Peyer's patch (tissue), 4 donors: ENCODE data around the gene TMEM126A. TPM values are rescaled to one million over a fixed set of nuclear protein-coding genes. Genes with fewer than 3 reads are reported as not detected.

ENCODE experiments used
- DNase-seq, 3 donors: peaks; one replicate each; pipeline ENCODE4 v3.0.0-alpha.2; 2017 to 2019
- H3K27ac ChIP-seq, 4 donors: fragments of 200-600 bp; sonication (generic); one replicate each; pipeline ENCODE4 v1.5.1; 2016 to 2019
- H3K27me3 ChIP-seq, 2 donors: fragments of 200-600 bp; sonication (generic); one replicate each; pipeline ENCODE4 v1.5.1; 2019
- H3K36me3 ChIP-seq, 3 donors: fragments of 200-600 bp; sonication (generic); one replicate each; pipeline ENCODE4 v1.5.1; 2016 to 2019
- H3K4me1 ChIP-seq, 4 donors: fragments of 200-600 bp; sonication (generic); one replicate each; pipeline ENCODE4 v1.5.1; 2016 to 2019
- H3K4me3 ChIP-seq, 4 donors: fragments of 200-600 bp; sonication (generic); 1 replicate in 3 of 4; 2 replicates in 1 of 4; pipeline ENCODE4 v1.5.1; 2016 to 2019; ENCODE audit warnings: mild to moderate bottlenecking in 1 of 4
- H3K9me3 ChIP-seq, 4 donors: fragments of 200-600 bp; sonication (generic); one replicate each; pipeline ENCODE4 v1.5.1; 2016 to 2019; ENCODE audit warnings: mild to moderate bottlenecking in 1 of 4
- POLR2A ChIP-seq, 2 donors: fragments of 450-650 bp; IDR thresholded peaks; one replicate each; pipeline ENCODE4 v1.5.1; 2017; ENCODE audit warnings: antibody characterized with exemption in 2 of 2, mild to moderate bottlenecking in 2 of 2, moderate library complexity in 2 of 2
- total RNA-seq, 4 donors: library from RNA; depleted of rRNA; stranded (reverse); fragments of >200 nt; gene quantifications; one replicate each; pipeline ENCODE4 v1.1.0, GENCODE V29; 2016
- TF ChIP-seq, protein P1 (sequence below), 6 experiments: fragments of 450-650 bp in 4 of 6; fragments of 200-600 bp in 2 of 6; sonication (generic) in 1 of 6; IDR thresholded peaks; one replicate each; pipeline ENCODE4 v1.5.1; 2017 to 2019; ENCODE audit warnings: antibody characterized with exemption in 6 of 6, mild to moderate bottlenecking in 3 of 6, moderate library complexity in 1 of 6

Gene TMEM126A
- total RNA-seq, 4 donors from 2014 or later, result 10.3 to 21.7 (median 13.8) TPM; not detected in 1

DNA sequence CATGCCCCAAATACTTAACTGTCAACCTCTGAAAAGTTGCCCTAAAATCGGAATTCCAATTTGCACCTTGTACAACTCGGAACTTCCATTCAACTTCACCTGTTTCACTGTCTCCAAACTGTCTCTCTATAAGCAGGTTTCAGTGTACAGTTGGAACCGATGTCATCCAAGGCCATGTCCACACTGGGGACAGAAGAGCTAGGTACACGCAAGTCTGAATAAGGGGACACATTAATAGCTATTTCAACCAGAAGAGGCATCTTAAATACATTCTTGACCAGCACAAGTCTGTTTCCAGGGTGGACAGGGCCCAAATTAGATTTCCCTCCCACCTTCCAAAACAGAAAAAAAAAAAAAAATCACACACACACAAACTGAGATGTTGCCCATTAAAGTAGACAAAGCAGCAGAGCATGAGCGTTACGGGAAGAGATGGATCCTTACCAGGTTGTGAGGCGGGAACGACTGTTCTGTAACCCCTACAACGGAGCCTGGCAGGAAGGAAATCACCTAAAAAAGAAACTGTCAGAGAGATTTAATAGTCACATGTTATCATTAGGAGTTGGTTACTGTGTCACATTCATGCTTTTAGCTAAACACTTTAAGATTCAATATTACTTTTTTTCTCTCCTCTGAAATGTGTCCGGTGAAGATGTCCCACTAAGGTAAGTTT is 15.4 kb downstream of the TMEM126A start:
- peak overlapping the region; percentile 95 to 98 (median 98) for H3K27ac ChIP-seq
- H3K27me3 ChIP-seq, result no peaks in the 10 kb centered on the region
- no peaks in the 10 kb centered on the region for H3K9me3 ChIP-seq
- peak overlapping the region; percentile 69 to 88 (median 81) for H3K4me3 ChIP-seq
- DNase-seq, result peak in 1 of 3 donors; percentile 43
- peaks cover 0 to 15% (median 0%) of the 10 kb centered on the region in 3 donors for H3K36me3 ChIP-seq
- peaks cover 0 to 47% (median 6%) of the 10 kb centered on the region in 4 donors for H3K4me1 ChIP-seq
- TF ChIP-seq, protein P1, sequence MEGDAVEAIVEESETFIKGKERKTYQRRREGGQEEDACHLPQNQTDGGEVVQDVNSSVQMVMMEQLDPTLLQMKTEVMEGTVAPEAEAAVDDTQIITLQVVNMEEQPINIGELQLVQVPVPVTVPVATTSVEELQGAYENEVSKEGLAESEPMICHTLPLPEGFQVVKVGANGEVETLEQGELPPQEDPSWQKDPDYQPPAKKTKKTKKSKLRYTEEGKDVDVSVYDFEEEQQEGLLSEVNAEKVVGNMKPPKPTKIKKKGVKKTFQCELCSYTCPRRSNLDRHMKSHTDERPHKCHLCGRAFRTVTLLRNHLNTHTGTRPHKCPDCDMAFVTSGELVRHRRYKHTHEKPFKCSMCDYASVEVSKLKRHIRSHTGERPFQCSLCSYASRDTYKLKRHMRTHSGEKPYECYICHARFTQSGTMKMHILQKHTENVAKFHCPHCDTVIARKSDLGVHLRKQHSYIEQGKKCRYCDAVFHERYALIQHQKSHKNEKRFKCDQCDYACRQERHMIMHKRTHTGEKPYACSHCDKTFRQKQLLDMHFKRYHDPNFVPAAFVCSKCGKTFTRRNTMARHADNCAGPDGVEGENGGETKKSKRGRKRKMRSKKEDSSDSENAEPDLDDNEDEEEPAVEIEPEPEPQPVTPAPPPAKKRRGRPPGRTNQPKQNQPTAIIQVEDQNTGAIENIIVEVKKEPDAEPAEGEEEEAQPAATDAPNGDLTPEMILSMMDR (IDR thresholded peaks at IDR 0.05), result no peak
- no peak for TF ChIP-seq POLR2A (IDR thresholded peaks at IDR 0.05)

- Histone ChIP-seq H3K4me1 (peaks cover 0 to 45% (median 6%) of the 10 kb centered on the region in 4 donors), H3K4me3 (peak overlapping the region; percentile 69 to 88 (median 81)), H3K27me3 (no peaks in the 10 kb centered on the region), H3K36me3 (peaks cover 0 to 11% (median 0%) of the 10 kb centered on the region in 3 donors), H3K9me3 (no peaks in the 10 kb centered on the region), H3K27ac (peak overlapping the region; percentile 95 to 98 (median 98))
- TF ChIP-seq, protein P1 (IDR thresholded peaks at IDR 0.05), result peak; percentile 31 to 83 (median 62)
- TF ChIP-seq POLR2A (IDR thresholded peaks at IDR 0.05), result peak; percentile 29 to 35
- DNase-seq, result peak; percentile 82 to 95 (median 90)
Measured at GRCh38 chr11:85663753-85664614, 16.2 kb downstream of the TMEM126A start.

DNA sequence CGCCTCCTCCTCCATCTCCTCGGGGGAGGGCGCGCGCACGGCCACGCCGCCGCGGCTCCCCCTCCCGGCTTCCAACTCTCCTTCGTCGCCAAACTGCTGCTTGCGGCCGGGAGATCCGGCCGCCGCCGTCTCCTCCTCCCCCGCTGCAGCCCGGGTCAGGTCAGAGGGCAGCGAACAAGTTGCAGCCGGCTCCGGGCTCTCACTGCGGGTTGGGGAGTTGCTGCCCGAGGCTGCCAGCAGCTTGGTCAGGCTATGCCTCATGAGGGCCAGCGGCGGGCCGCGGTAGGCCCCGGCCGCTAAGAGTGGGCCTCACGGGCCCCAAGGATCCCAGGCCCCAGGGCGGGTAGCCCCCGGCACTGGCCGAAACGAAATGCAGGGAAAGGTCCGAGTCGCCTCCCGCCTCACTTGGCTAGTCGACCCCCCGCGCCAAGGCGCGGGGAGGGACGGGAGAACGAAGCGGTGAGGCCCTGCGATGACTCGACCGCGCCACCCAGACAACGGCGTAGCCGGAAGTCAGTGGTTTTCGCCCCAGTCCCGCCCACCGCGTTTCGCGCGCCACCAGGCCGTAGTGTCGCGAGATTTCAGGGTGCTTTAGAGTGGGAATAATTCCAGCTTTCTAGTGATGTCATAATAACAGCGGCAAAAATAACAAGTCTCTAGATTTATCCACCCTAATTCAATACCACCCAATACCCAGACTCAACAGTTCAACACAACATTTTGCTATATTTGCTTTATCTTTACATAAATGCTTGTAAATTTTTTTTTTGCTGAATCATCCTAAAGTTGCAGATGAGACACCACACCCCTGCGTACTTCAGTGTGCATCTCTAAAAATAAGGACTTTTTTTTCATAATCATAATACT is 17.1 kb downstream of the TMEM126A start, which contains the start of gene CREBZF:
Gene CREBZF, minus strand, starts transcription at position 515 of the 867 bp plus-strand sequence. Its CDS starts 254 bp downstream, at position 261.
- Histone ChIP-seq H3K4me1 (peaks cover 0 to 36% (median 6%) of the 10 kb centered on the region in 4 donors), H3K27ac (peak within 1 kb of the TSS; percentile 95 to 98 (median 98)), H3K27me3 (no peaks in the 10 kb centered on the region), H3K9me3 (no peaks in the 10 kb centered on the region), H3K4me3 (peak within 1 kb of the TSS; percentile 69 to 88 (median 81)), H3K36me3 (peaks cover 0 to 3% (median 0%) of the 10 kb centered on the region in 3 donors)
- DNase-seq, result peak; percentile 93 to 98 (median 96)
- peak; percentile 96 to 97 for TF ChIP-seq POLR2A (IDR thresholded peaks at IDR 0.05)
- TF ChIP-seq, protein P1 (IDR thresholded peaks at IDR 0.05), result no peak

- Histone ChIP-seq H3K9me3 (no peaks in the 10 kb centered on the region), H3K27me3 (no peaks in the 10 kb centered on the region), H3K4me3 (peak overlapping the region in 1 of 4 donors; percentile 88), H3K4me1 (peaks cover 0 to 27% (median 6%) of the 10 kb centered on the region in 4 donors), H3K36me3 (no peaks in the 10 kb centered on the region), H3K27ac (peak overlapping the region in 3 of 4 donors; percentile 95 to 98 (median 98))
- no peak for TF ChIP-seq POLR2A (IDR thresholded peaks at IDR 0.05)
- TF ChIP-seq, protein P1 (IDR thresholded peaks at IDR 0.05), result no peak
- DNase-seq, result peak in 1 of 3 donors; percentile 39
Measured at GRCh38 chr11:85665733-85666132, 18.0 kb downstream of the TMEM126A start.

GRCh38 chr11:85666687-85667086 is 18.9 kb downstream of the TMEM126A start:
- H3K27me3 ChIP-seq, result no peaks in the 10 kb centered on the region
- H3K4me3 ChIP-seq, result no peak overlapping the region
- H3K36me3 ChIP-seq, result no peaks in the 10 kb centered on the region
- H3K27ac ChIP-seq, result no peak overlapping the region
- DNase-seq, result no peak
- no peak for TF ChIP-seq POLR2A (IDR thresholded peaks at IDR 0.05)
- TF ChIP-seq, protein P1 (IDR thresholded peaks at IDR 0.05), result no peak
- no peaks in the 10 kb centered on the region for H3K9me3 ChIP-seq
- peaks cover 0 to 18% (median 3%) of the 10 kb centered on the region in 4 donors for H3K4me1 ChIP-seq
